HG02642 (cell line): ENCODE measurements around the gene SLC35E4.
A peak's percentile ranks its signal among the peaks of the same experiment; 100 is the strongest.
"Not testable (repeated sequence)": the region's sequence is repeated elsewhere in the genome, so short reads cannot be mapped to it uniquely, and the experiment has no call there.

Experiments
- ATAC-seq: cut with Tn5 transposase; IDR thresholded peaks from one replicate; pipeline ENCODE4 v1.9.1; 2021; ENCODE audit warnings: mild to moderate bottlenecking; ENCODE audit not compliant: unreplicated experiment, poor library complexity

SLC35E4 gene

DNA sequence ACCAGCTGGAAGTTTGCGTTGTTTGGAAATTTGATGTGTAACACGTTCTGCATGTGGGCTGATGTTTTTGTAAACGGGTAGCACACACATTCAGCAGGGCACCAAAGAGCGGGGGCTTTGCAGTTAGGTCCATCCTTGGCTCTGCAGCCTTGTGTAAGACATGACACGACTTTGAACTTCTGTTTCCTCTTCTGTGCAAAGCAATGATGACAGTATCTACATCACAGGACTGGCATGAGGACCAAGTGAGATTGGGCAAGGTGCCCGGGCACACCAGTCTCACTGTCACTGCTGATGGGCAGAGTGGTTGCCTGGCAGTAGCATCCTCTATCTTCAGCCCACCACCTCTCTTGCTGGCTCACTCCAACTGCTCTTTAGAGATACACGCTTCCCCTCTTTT, 25.3 kb upstream of the SLC35E4 start:
- ATAC-seq, result no peak

DNA sequence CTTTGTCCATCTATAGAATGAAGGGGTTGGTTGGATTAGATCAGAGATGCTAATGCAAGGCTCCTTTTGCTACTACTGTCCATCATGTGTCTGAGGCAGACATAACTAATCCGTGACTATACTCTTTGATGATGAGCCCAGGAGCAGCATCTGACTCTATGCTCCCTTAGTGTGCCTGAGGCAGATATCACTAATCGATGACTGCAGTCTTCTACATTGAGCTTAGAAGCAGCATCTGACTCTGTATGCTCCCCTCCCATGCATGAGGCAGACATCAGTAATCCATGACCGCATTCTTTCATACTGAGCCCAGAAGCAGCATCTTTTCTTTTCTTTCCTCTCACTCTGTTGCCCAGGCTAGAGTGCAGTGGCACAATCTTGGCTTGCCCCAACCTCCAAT, 24.4 kb upstream of the SLC35E4 start:
- ATAC-seq, result no peak

DNA sequence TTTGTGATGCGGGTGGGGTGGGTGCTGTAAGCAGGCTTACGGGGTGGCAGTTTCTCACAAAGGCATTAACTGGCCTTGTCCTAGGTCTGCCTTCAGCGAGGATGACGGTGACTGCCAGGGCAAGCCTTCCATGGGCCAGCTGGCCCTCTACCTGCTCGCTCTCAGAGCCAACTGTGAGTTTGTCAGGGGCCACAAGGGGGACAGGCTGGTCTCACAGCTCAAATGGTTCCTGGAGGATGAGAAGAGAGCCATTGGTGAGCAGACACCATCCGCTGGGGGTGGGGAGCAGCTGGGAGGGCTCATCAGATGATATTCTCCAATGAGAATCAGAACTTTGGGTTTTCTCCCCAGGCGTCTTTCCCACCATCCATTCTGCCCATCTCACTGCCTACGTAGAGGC, 22.8 kb upstream of the SLC35E4 start:
- no peak for ATAC-seq

DNA sequence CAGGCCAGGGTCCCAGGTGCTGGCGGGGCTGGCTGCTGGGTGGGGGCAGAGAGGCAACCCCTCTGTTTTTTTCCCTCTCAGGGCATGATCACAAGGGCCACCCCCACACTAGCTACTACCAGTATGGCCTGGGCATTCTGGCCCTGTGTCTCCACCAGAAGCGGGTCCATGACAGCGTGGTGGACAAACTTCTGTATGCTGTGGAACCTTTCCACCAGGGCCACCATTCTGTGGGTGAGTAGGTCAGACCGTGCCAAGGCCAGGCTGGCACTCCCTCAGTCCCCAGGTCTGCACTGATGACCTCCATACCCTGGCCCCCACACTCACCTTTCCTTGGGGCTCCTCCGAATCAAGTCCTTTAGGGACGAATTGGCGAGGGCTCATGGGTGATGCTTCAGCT, 21.3 kb upstream of the SLC35E4 start:
- ATAC-seq, result no peak

DNA sequence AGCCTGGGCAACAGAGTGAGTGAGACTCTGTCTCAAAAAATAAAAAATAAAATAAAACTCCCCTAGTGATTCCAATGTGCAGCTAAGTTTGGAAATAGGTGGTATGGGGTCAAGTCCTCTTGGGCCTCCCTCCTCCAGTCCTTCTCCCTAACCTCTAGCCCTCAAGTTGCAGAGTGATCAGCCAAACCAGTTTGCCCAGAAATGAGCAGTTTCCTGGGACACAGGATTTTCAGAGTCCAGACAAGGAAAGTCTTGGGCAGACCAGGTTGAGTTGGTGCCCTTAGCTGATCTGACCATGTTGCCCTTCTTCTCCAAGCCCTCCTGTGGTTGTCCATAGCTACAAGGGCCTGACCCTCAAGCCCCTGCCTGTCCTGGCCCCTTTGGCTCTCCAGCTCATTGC, 20.7 kb upstream of the SLC35E4 start:
- no peak for ATAC-seq

DNA sequence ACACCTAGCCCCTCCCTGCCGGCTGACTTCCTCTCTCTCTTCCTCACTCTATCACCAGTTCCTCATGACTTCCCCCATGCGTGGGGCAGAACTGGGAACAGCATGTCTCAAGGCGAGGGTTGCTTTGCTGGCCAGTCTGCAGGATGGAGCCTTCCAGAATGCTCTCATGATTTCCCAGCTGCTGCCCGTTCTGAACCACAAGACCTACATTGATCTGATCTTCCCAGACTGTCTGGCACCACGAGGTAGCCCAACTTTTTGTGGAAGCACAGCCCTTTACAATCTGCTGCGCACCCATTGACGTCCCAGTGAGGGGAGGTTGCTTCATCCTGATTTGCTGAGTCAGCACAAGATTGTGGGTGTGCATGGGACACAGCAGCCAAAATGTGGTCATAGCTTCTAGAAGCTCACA, 20.0 kb upstream of the SLC35E4 start:
- ATAC-seq, result no peak

DNA sequence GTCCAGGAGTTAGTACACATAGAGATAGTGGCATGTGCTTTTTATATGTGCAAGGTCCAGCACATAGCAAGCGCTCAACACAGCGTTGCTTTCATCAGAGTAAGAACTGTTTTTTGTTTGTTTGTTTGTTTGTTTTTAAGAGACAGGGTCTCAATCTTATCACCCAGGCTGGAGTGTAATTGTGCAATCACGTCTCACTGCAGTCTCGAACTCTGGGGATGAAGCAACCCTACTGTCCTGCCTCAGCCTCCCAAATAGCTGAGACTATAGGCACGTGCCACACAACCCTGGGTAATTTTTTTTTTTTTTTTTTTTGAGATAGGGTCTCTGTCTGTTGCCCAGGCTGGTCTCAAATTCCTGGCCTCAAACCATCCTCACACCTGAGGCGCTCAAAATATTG, 17.8 kb upstream of the SLC35E4 start:
- ATAC-seq, result no peak

DNA sequence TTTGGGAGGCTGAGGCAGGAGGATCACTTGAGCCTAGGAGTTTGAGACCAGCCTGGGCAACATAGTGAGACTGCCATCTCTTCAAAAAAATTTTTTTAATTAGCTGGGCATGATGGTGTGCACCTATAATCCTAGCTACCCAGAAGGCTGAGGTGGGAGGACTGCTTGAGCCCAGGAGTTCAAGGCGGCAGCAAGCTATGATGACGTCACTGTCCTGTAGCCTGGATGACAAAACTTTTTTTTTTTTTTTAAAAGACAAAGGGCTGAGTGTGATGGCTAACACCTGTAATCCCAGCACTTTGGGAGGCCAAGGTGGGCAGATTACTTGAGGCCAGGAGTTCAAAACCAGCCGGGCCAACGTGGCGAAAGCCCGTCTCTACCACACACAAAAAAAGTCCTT, 15.7 kb upstream of the SLC35E4 start:
- ATAC-seq, result not testable (repeated sequence)

DNA sequence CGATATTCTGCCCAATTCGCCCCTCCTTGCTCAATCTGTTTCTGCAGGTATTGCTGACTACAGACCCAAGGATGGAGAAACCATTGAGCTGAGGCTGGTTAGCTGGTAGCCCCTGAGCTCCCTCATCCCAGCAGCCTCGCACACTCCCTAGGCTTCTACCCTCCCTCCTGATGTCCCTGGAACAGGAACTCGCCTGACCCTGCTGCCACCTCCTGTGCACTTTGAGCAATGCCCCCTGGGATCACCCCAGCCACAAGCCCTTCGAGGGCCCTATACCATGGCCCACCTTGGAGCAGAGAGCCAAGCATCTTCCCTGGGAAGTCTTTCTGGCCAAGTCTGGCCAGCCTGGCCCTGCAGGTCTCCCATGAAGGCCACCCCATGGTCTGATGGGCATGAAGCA, 9.2 kb upstream of the SLC35E4 start:
- no peak for ATAC-seq

DNA sequence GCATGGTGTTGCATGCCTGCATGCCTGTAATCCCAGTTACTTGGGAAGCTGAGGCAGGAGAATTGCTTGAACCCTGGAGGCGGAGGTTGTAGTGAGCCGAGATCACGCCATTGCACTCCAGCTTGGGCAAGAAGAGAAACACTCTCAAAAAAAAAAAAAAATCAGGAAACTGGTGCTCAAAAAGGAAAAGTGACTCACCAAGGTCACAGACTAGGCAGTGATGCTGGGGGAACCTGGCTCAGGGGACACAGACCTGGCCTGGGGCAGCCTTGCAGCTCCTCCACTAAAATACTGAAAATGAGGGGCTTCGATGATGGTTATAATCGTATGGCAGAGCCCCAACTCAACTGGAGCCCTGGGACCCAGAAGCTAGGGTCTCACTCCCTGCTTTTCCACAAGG, 8.1 kb upstream of the SLC35E4 start:
- no peak for ATAC-seq

DNA sequence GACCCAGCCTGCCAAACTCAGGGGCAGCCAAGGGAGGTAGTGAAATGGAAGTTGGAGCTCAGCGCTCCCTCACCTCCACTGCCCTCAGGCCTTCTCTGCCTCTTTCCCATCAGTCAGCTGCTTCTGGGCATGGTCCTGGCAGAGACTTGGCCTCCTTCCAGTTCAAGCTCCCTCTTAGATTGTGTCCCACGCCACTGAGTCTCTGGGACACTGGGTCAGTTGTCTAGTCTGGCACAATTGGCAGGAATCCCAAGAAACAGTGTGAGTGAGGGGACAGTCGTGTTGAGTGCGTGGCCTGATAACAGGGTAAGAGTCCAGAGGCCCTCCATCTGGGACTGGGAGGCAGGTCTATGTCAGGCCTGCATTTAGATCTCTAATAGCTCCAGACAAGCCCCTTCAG, 7.1 kb upstream of the SLC35E4 start:
- ATAC-seq, result no peak

DNA sequence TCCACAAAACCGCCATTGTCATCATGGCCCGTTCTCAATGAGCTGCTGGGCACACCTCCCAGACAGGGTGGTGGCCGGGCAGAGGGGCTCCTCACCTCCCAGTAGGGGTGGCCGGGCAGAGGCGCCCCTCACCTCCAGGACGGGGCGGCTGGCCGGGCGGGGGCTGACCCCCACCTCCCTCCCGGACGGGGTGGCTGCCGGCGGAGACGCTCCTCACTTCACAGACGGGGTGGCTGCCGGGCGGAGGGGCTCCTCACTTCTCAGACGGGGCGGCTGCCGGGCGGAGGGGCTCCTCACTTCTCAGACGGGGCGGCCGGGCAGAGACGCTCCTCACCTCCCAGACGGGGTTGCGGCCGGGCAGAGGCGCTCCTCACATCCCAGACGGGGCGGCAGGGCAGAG, 4.1 kb upstream of the SLC35E4 start:
- not testable (repeated sequence) for ATAC-seq

DNA sequence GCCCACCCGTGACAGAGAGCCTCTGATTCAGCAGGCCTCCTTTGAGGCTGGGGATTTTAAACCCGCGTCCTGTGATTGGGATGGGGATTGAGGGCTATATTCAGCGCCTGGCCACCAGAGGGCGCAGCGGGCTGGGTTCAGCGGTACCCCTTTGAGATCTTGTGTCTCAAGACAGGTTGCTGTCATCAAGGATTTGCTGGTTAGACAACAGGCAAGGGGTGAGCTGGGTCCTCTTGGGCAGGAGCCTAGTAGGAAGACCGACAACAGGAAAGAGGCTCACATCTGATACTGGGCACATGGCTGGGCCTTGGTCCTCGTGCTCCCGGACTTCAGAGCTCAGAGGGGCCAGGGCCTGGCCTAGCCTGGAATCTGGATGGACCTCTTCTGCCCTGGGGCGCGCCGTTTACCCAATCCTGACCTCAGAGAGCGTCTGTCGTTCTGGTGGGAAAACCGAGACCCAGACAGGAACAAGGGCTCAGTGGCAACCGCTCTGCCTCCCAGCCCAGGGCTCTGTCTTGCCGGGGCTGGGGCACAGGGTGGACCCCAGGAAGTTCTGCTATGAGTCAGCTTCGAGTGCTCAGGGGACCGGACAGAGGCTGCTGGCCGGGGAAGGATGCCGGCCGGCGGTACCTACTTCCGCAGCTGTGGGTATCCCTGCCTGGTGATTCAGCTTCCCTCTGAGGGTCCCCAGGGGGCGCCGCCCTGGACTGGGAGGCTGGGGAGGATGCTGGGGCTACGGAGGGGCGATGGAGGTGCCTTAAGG, 929 bp upstream of the SLC35E4 start:
- peak; percentile 49 for ATAC-seq

DNA sequence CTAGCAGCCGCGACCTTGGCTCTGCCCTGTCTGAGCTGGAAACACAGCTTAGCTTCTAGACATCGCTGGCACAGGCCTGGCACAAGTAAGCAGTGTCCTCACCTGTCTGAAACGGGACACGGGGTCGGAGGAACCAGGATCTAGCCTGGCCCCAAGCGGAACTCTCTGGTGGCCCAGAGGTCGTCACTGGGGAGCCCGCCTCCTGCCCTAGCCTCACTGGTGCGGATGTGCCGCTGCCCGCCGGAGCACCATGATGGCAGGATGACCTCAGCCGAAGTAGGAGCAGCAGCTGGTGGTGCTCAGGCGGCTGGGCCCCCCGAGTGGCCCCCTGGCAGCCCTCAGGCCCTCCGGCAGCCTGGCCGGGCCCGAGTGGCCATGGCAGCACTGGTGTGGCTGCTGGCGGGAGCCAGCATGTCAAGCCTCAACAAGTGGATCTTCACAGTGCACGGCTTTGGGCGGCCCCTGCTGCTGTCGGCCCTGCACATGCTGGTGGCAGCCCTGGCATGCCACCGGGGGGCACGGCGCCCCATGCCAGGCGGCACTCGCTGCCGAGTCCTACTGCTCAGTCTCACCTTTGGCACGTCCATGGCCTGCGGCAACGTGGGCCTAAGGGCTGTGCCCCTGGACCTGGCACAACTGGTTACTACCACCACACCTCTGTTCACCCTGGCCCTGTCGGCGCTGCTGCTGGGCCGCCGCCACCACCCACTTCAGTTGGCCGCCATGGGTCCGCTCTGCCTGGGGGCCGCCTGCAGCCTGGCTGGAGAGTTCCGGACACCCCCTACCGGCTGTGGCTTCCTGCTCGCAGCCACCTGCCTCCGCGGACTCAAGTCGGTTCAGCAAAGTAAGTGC, 871 bp downstream of the SLC35E4 start:
- ATAC-seq, result no peak

DNA sequence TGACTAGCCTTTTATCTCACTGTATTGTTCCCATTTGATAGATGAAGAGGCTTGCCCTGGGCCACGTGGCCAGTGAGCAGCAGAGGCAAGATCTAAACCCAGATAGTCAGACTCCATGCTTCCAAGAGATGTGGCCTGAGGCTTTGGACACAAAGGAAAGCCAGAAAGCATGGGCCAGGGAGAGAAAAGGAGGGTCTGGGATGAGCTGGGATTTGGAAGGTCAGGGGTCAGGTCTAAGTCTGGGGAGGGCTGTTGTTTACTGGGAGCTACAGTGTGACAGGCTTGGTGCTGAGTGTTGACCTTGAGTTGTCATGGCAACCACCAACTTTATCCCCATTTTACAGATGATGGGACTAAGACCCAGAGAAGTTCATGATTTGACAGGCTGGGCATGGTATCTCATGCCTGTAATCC, 2.1 kb downstream of the SLC35E4 start:
- ATAC-seq, result no peak

DNA sequence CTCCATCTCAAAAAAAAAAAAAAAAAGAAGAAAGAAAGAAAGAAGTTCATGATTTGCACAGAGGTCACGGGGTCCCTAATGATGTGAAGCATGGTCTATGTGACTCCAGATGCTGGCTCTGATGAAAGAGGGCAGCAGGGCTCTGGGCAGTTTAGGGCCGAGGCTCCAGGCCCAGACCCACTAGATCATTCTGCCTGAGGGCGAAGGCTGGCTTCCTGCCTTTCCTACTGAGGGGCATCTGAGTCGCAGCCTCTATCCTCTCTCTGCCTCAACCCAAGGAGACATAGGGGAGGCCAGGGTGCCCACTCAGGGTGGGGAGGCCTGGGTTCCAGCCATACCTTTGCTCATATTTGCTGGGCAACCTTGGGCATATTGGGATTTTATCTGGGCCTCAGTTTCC, 4.8 kb downstream of the SLC35E4 start:
- no peak for ATAC-seq

DNA sequence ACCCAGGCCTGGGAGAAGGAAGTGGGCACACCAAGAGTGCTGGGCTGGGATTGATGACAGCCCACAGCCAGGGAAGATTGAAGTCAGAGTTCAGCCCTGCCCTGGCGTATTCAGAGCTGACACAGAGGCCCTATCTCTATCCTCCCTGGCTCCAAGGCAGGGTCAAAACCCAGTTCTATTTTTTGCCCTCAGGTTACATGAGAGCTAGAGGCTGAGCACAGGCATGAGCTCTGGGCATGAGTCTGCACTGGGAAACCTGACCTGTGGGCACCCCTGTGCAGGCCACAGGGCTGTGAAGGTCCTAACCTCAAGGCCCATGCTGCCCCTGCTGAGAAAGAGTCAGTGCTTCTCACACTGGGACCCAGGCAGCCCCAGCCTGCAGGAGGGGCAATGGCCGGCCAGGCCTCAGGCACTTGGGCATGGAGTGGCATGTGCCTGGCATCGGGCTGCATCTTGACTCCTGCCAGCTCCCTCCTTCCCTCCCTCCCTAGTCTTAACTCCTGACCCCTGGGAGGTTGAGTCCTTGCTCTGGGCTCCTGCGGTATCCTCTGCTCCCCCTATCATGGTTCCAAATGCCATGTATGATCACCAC, 5.4 kb downstream of the SLC35E4 start:
- no peak for ATAC-seq

DNA sequence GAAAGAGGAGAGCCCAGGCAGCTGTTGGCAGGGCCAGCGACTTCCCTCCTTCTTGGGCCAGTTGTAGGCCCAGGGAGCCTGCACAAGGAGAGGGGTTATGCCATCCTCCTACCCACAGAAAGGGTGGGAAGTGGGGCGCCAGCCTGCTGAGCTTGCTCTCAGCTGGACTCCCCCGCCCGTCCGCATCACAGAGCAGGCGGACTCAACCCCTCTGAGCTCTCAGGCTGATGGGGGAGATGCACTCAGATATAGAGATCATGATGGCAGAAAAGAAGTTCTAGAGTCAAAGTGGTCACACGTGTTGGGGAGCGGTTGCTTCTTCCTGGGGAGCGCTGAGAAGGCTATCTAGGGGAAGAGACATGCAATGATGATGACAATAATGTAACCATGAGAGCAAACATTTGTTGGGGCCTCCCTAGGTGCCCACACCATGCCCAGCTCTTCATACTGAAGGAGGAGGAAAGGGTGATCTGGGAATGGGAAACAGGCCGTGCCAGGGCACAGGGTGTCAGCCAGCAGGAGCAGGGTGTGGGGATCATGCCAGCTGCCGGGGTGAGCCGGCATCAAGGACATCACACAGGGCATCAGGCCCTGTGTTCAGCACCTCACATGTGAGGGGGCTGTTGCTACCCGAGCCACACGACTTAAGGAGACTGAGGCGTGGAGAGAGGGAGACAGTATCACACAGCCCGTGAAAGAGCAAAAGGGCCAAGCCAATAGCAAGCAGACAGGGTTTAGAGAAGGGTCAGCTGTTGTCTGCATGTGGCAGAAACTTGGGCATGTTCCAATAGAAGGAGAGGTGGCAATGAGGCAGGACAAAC, 7.7 kb downstream of the SLC35E4 start:
- ATAC-seq, result no peak

DNA sequence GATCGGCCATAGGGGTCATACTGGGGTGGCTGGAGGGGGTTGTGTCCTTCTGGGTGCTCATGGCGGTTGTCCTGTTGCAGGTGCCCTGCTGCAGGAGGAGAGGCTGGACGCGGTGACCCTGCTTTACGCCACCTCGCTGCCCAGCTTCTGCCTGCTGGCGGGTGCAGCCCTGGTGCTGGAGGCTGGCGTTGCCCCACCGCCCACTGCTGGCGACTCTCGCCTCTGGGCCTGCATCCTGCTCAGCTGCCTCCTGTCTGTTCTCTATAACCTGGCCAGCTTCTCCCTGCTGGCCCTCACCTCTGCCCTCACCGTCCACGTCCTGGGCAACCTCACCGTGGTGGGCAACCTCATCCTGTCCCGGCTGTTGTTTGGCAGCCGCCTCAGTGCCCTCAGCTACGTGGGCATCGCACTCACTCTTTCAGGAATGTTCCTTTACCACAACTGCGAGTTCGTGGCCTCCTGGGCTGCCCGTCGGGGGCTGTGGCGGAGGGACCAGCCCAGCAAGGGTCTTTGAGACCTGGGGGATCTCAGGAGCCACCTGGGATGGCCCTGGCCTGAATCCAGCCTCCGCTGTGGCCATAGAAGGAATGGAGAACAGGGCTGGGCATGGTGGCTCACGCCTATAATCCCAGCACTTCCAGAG, 11.1 kb downstream of the SLC35E4 start:
- no peak for ATAC-seq

DNA sequence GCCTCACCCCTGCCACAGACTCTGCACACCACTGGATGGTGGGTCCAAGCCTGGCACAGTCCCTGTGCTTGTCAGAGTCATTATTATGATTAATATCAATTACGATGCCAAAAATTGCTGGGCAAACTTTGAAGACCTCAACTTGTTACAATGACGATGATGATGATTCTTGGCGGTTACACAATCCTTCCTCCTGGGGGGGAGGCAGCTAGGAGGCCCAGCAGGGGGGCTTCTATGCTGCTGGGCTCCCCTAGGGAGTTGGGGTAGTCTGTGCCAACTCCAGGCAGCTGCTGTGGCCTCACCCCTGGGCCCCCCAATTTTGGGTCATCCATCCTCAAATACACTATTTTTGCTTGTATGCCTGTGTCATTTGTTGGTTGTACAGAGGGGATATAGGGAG, 12.0 kb downstream of the SLC35E4 start:
- no peak for ATAC-seq
